Activated CD8-positive, alpha-beta T cell treated with anti-CD3 and anti-CD28 coated beads, Interleukin-2, amount 10 ng/mL, durations not matched to agents 7 days and 5 days (primary cell): Measurements from ENCODE around the gene GHR. TPM values are rescaled to one million over a fixed set of nuclear protein-coding genes. Genes with fewer than 3 reads are reported as not detected.
"Not testable (repeated sequence)": the region's sequence is repeated elsewhere in the genome, so short reads cannot be mapped to it uniquely, and the experiment has no call there.

Experiments used
- ATAC-seq: fragments of 150-1000 bp; cut with Tn5 transposase; one replicate; pipeline ENCODE4 v1.10.0; 2021; ENCODE audit warnings: moderate library complexity
- CTCF ChIA-PET: fragments of 350-600 bp; sonication (Branson Sonifier 250); formaldehyde crosslinking; loops from one replicate; lab custom pipeline; 2021; ENCODE audit warnings: antibody characterized with exemption; lab: Charles Lee
- POLR2A ChIA-PET: fragments of 350-600 bp; sonication (Branson Sonifier 250); formaldehyde crosslinking; loops from one replicate; lab custom pipeline; 2021; ENCODE audit warnings: antibody characterized with exemption; lab: Charles Lee
- DNase-seq: peaks from one replicate; pipeline ENCODE4 v3.0.0-alpha.2; 2020
- H3K27ac Mint-ChIP-seq: one replicate; pipeline ENCODE4 v1.8.0; 2021; ENCODE audit warnings: mild to moderate bottlenecking, mixed read lengths
- H3K27me3 Mint-ChIP-seq: one replicate; pipeline ENCODE4 v1.8.0; 2021; ENCODE audit warnings: low read depth, mixed read lengths
- H3K36me3 Mint-ChIP-seq: one replicate; pipeline ENCODE4 v1.8.0; 2021; ENCODE audit warnings: low read depth, mixed read lengths
- H3K4me1 Mint-ChIP-seq: one replicate; pipeline ENCODE4 v1.8.0; 2021; ENCODE audit warnings: low read depth, mixed read lengths
- H3K4me3 Mint-ChIP-seq: one replicate; pipeline ENCODE4 v1.8.0; 2021; ENCODE audit warnings: mild to moderate bottlenecking, mixed read lengths
- H3K9me3 Mint-ChIP-seq: one replicate; pipeline ENCODE4 v1.8.0; 2022; ENCODE audit warnings: mixed read lengths; ENCODE audit not compliant: insufficient read depth
- total RNA-seq, 2 experiments: library from RNA; stranded (reverse); gene quantifications; one replicate each; pipeline ENCODE4 v1.2.3, GENCODE V29; 2021

GHR gene
- total RNA-seq, 2 experiments from 2014 or later = not detected

DNA sequence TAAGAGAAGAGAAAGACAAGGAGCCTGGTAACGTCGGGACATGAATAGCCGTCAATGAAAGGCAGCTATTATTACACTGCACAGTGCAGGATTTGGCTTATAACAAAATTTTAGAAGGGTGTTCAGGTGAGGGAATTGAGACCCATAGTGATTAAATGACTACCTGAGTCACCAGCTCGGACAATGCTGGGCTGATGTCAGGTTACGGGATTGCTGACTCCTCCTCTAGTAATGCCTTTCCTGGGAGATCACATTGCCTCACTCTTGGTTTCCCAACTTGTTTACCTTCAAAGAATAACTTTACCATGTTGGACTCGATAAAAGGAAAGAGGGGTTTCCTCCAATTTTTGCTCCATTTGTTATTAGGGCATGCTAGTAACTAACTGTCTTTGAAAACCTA lies 132.6 kb downstream of the GHR start:
- CTCF ChIA-PET = interaction anchor here (1.1 kb wide), 1 partner anchor 28 kb away, joined by 3 read pairs; no protein-coding TSS in a partner anchor

DNA sequence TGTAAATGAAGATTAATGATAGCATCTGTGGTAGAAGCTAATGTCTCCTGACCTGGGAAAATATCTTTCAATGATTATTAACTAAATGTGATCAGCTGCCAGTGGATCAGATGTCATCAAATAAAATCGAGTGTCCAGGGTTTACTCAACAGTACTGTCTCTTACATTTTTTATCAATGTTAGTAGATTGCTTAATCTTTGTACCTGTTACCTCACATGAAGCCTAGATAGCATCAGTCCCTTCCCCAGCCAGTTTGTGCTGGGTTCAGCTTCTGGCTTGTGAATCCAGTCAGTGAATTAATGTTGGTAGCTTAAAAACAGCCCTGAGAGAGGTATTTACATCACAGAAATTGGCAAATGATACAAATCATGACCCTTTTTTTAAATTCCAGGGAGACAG lies 134.4 kb downstream of the GHR start:
- Mint-ChIP-seq H3K36me3 (no peaks in the 10 kb centered on the region), H3K9me3 (no peaks in the 10 kb centered on the region), H3K27me3 (peaks cover 3% of the 10 kb centered on the region), H3K4me3 (no peak overlapping the region), H3K27ac (no peak overlapping the region), H3K4me1 (no peaks in the 10 kb centered on the region)
- DNase-seq (no peak), ATAC-seq (no peak)
- CTCF ChIA-PET = no interaction called here
- POLR2A ChIA-PET = no interaction called here

More for the DNA sequence above, 132.6 kb downstream of the GHR start:
- H3K36me3 Mint-ChIP-seq = no peaks in the 10 kb centered on the region
- H3K4me3 Mint-ChIP-seq = no peak overlapping the region
- no peaks in the 10 kb centered on the region for H3K9me3 Mint-ChIP-seq
- H3K27me3 Mint-ChIP-seq = peaks cover 3% of the 10 kb centered on the region
- DNase-seq (no peak), ATAC-seq (no peak)
- POLR2A ChIA-PET = no interaction called here
- H3K27ac Mint-ChIP-seq = no peak overlapping the region
- H3K4me1 Mint-ChIP-seq = no peaks in the 10 kb centered on the region

DNA sequence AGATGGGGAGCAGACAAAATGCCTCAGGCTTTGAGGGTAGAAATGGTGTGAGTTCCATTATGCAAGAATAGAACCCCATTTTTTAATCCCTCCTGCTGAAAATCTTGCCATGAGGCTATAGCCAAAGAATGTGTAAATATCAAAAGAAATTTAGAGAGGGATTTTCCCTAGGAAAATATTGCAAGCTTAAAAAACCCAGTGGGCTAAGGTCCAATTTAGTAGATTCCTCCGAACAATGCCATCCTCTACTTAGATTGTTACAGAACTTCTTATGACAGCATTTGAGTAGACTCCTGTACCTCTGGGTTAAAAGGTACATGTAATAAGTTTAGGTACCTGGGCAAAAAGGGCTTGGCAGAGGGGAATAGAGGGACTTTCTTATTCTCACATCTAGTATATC lies 138.4 kb downstream of the GHR start:
- Mint-ChIP-seq H3K9me3 (no peaks in the 10 kb centered on the region), H3K4me3 (no peak overlapping the region), H3K27me3 (peaks cover 6% of the 10 kb centered on the region), H3K4me1 (no peaks in the 10 kb centered on the region), H3K27ac (no peak overlapping the region), H3K36me3 (no peaks in the 10 kb centered on the region)
- DNase-seq = no peak
- ChIA-PET CTCF (no interaction called here), POLR2A (no interaction called here)
- ATAC-seq = no peak

DNA sequence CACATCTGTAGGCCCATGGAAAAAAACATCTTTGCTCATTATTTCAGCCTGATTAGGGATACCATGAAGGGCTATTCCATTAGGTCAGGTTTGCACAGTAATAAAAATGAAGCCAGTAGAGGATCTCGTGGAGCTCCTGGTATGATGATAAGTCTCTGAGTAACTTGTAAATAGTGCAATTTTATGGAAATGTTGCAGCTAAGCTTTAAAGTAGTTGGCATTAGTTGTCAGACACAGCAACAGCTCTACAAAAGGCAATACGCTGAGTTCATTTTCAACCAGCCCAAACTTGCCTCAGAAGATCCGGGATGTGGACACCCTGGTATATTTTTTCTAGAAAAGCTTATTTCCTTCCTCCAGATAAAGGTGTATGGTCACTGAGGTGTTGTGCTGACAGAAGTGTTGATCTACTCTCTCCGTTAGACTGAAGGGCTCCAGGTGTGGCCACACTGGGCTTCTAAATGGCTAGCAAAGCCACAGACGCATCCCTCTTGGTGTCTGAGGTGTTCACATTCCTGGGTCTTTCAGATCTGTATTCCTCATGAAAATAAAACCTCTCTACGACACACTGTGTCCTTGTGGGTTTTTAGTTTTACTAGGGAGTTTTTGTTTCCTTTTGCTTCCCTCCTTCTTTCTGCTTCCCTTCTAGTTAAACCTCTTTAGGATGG lies 141.6 kb downstream of the GHR start:
- Mint-ChIP-seq H3K4me1 (no peaks in the 10 kb centered on the region), H3K27me3 (peaks cover 6% of the 10 kb centered on the region), H3K4me3 (no peak overlapping the region), H3K9me3 (no peaks in the 10 kb centered on the region), H3K36me3 (no peaks in the 10 kb centered on the region), H3K27ac (no peak overlapping the region)
- ATAC-seq (no peak), DNase-seq (no peak)
- CTCF ChIA-PET = interaction anchor here (1.5 kb wide), 1 partner anchor 19 kb away, joined by 3 read pairs; no protein-coding TSS in a partner anchor
- POLR2A ChIA-PET = interaction anchor here (0.6 kb wide), 1 partner anchor 908 kb away, joined by 3 read pairs; no protein-coding TSS in a partner anchor

DNA sequence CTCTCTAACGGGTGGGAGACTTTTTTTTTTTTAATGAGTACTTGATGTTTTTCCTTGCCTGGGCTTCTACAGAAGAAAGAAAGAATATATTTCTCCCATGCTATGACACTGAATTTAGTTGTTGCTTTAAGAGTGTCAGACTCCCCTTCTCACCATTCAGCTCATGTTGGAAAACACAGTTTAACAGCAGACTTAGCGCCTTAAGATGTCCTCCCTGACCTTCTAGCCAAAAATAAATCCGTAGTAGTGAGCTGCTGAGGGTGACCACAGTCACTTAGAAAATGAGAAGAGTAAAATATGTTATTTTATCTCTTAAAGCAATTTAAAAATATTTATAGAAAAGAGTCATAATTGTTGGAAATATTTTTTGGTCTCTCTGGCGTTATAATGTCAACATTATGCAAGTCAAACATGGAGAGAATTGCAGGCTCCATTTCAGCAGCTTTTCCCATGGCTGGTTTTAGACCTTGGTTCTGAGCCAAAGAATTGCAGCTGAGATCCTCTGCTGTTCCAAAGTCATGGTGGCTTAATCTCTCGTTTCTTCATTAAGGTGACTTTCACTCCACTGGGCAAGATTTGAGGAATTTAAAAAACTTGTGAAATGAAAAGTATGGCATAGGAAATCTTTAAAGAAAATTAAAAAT lies 143.5 kb downstream of the GHR start:
- no peak for DNase-seq
- Mint-ChIP-seq H3K27me3 (peaks cover 3% of the 10 kb centered on the region), H3K4me1 (no peaks in the 10 kb centered on the region), H3K4me3 (no peak overlapping the region), H3K27ac (no peak overlapping the region), H3K9me3 (no peaks in the 10 kb centered on the region), H3K36me3 (no peaks in the 10 kb centered on the region)
- no peak for ATAC-seq
- ChIA-PET CTCF (no interaction called here), POLR2A (no interaction called here)

DNA sequence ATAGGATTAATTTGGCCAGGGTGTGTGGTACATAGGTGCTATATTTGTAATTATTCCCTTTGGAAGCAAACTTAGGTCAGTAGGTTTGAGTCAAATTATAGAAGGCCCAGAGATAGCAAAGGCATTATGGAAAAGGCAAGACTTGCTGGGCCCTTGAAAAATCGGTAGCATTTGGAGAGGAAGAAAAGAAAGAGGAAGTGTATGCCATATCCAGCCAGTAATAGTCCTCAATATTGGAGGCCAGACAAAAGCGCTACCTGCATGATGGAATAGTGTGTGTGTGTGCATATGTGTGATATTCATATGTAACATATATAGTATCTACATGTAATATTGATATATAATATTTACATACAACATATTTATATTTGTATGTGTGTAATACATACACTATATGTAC lies 146.1 kb downstream of the GHR start:
- Mint-ChIP-seq H3K36me3 (no peaks in the 10 kb centered on the region), H3K27me3 (peaks cover 5% of the 10 kb centered on the region), H3K27ac (no peak overlapping the region), H3K9me3 (no peaks in the 10 kb centered on the region), H3K4me3 (no peak overlapping the region), H3K4me1 (no peaks in the 10 kb centered on the region)
- no peak for ATAC-seq
- ChIA-PET CTCF (no interaction called here), POLR2A (no interaction called here)
- DNase-seq = no peak

DNA sequence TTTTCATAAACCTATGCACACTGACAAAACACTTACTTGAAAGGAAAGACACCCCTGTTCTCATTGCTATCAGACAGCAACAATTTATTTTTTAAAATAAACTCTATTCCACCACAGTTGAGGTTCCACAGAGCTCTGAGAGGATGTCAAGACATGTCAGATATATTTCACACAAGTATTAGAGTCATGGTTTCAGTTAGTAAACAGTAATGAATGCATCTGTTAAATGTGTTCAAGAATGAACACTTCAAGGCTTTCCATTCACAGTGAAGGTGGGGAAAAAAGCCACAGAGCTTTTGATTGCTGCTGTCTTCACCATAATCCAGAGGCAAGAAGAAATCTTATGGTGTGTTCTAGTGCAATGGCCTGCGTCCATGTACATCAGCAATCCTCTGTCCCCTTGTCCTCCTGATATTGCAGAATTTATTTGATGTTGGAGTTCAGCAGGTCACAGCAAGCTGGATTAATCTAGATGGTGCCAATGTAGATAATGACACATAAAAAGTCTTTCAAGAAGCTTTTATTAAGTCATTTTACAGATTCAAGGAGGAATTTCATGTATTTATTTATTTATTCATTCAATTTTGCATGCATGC lies 146.8 kb downstream of the GHR start:
- H3K36me3 Mint-ChIP-seq = no peaks in the 10 kb centered on the region
- ATAC-seq = no peak
- H3K4me3 Mint-ChIP-seq = no peak overlapping the region
- H3K27me3 Mint-ChIP-seq = peaks cover 5% of the 10 kb centered on the region
- H3K27ac Mint-ChIP-seq = no peak overlapping the region
- CTCF ChIA-PET = no interaction called here
- POLR2A ChIA-PET = no interaction called here
- no peaks in the 10 kb centered on the region for H3K4me1 Mint-ChIP-seq
- no peak for DNase-seq
- no peaks in the 10 kb centered on the region for H3K9me3 Mint-ChIP-seq

DNA sequence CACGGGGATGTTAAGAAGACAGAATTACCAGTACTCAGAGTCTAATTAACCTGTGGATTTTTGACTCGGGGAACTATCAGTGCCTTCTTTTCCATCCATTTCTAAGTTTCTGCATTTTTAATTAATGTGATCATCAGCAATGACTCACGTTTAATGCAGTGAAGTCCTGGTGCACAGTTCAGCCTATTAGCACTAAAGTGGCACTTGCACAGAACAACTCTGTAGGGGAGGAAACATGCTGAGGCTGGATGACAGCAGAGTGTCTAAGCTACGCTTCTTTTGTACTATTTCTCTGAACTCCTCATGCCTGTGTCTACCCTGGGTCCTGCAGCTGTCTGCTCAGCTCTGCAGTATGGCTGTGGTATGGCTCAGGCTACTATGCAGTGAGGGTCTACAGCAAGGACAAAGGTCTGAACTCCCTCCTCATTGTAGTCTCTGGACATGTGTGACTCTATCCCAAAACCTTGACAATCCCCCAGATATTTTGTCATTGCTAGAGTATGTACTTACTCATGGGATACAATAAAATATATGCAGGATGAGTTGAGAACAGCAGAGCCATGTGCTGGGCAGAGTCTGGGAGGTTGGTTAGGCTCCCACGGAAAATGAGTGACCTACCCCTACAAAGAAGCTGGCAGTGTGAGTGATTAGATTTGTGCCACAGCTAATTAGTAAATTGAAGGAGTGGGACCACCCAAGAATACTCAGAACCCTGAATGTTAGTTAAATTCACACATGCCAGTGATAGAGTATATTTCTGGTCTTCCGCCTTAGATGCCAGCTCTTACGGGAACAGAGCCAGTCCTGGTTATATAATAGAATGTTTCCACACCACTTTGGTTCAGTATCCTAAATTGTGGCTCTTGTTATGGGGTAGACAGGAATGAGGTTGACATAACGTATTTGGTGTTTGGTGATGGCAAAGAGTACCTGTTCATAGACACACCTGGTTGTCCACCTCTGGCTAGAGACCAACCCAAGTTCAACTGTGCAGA lies 148.0 kb downstream of the GHR start:
- CTCF ChIA-PET = no interaction called here
- H3K27me3 Mint-ChIP-seq = peaks cover 2% of the 10 kb centered on the region

DNA sequence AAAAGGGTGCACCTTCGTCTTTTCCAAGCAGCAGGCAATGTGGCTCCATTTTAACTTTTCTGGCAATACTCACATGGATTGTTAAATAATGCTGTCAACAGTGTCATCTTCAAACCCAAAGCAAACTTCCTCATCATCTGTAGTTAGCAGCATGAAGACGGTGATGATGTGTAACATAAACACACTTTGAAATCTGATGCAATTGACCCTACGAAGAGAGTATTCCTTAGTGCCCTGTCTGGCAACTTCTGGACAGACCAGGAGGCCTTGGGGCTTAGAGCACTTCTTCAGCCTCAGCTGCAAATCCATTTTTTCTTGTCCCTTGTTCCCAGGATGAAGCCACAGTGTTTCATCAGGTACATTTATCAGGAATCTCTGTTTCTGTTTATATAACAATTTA lies 149.1 kb downstream of the GHR start:
- ATAC-seq (no peak), DNase-seq (no peak)
- no peaks in the 10 kb centered on the region for H3K4me1 Mint-ChIP-seq
- no peak overlapping the region for H3K4me3 Mint-ChIP-seq
- H3K27me3 Mint-ChIP-seq = peaks cover 2% of the 10 kb centered on the region
- H3K36me3 Mint-ChIP-seq = no peaks in the 10 kb centered on the region
- POLR2A ChIA-PET = no interaction called here
- CTCF ChIA-PET = no interaction called here
- no peaks in the 10 kb centered on the region for H3K9me3 Mint-ChIP-seq
- H3K27ac Mint-ChIP-seq = no peak overlapping the region

More for the DNA sequence above, 148.0 kb downstream of the GHR start:
- Mint-ChIP-seq H3K27ac (no peak overlapping the region), H3K9me3 (no peaks in the 10 kb centered on the region), H3K4me1 (no peaks in the 10 kb centered on the region), H3K36me3 (no peaks in the 10 kb centered on the region), H3K4me3 (no peak overlapping the region)
- ATAC-seq (no peak), DNase-seq (no peak)
- POLR2A ChIA-PET = no interaction called here

DNA sequence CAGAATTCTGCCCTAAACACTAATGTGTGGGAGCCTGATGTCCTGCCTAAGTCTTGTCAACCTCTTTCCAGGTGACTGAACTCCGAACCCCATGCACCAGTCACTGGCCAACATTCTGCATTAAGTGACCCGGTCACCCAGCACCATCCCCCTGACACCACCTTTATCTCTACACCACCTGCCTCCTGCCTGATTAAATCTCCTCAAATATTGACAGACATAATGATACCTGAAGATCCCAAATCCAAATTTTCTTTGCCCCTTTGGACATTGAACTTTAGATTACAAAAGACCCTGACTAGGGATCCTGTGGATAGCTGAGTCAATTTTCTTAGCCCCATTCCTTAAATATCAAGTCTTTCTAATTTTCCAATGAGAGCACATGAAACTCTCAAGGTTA lies 150.1 kb downstream of the GHR start:
- Mint-ChIP-seq H3K4me1 (no peaks in the 10 kb centered on the region), H3K27me3 (peaks cover 2% of the 10 kb centered on the region), H3K36me3 (no peaks in the 10 kb centered on the region), H3K9me3 (no peaks in the 10 kb centered on the region), H3K4me3 (no peak overlapping the region), H3K27ac (no peak overlapping the region)
- ChIA-PET POLR2A (no interaction called here), CTCF (interaction anchor here (2.4 kb wide), 1 partner anchor 10 kb away, joined by 7 read pairs; no protein-coding TSS in a partner anchor)
- no peak for ATAC-seq
- DNase-seq = no peak

DNA sequence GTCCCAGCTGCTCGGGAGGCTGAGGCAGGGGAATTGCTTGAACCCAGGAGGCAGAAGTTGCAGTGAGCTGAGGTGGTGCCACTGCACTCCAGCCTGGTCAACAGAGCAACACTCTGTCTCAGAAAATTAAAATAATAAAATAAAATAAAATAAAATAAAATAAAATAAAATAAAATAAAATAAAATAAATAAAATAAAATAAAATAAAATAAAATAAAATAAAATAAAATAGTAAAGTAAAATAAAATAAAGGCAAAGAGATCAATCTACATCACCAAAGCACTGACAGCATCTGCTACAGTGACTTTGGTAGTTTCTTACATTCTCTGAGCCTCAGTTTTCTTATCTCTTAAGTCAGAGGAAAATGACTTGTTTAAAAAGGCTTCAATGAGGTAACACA lies 152.7 kb downstream of the GHR start:
- H3K9me3 Mint-ChIP-seq, DNase-seq, H3K36me3 Mint-ChIP-seq, H3K4me1 Mint-ChIP-seq, H3K4me3 Mint-ChIP-seq, H3K27me3 Mint-ChIP-seq, CTCF ChIA-PET, ATAC-seq, POLR2A ChIA-PET, H3K27ac Mint-ChIP-seq: not testable (repeated sequence)
